A549 (cell line): Measurements from ENCODE around the gene TBL1X.

Experiments used
- BHLHE40 ChIP-seq: IDR thresholded peaks from 2 replicates; pipeline ENCODE4 v1.6.1; 2012; ENCODE audit warnings: low read depth, low read length, inconsistent platforms
- CBX2 ChIP-seq: fragments of 200-600 bp; sonication (generic); IDR thresholded peaks from 2 replicates; pipeline ENCODE4 v1.6.1; 2016; ENCODE audit warnings: low read depth, mild to moderate bottlenecking, borderline replicate concordance
- CEBPB ChIP-seq, 2 experiments: fragments of >200 bp in 1 of 2; sonication (Bioruptor Twin) in 1 of 2; formaldehyde crosslinking in 1 of 2; IDR thresholded peaks; 2 replicates each; pipeline ENCODE4 v1.6.1; 2012 to 2016
- CHD2 ChIP-seq: fragments of 150-350 bp; IDR thresholded peaks from 2 replicates; pipeline ENCODE4 v1.6.1; 2014; ENCODE audit warnings: low read length; ENCODE audit not compliant: partially characterized antibody
- CTCF ChIP-seq: fragments of >200 bp; sonication (Bioruptor Twin); formaldehyde crosslinking; IDR thresholded peaks from 3 replicates; pipeline ENCODE4 v1.5.1; 2016
- ELK1 ChIP-seq: fragments of 150-350 bp; IDR thresholded peaks from 2 replicates; pipeline ENCODE4 v1.6.1; 2014; ENCODE audit warnings: low read depth, mild to moderate bottlenecking, low read length
- JUN ChIP-seq, 2 experiments: fragments of >200 bp; sonication (Bioruptor Twin); formaldehyde crosslinking; IDR thresholded peaks; 2 replicates in 1 of 2; 3 replicates in 1 of 2; pipeline ENCODE4 v1.6.1; 2016 to 2017
- JUNB ChIP-seq: fragments of >200 bp; sonication (Bioruptor Twin); formaldehyde crosslinking; IDR thresholded peaks from 2 replicates; pipeline ENCODE4 v1.6.1; 2016
- MYC ChIP-seq: IDR thresholded peaks from 2 replicates; pipeline ENCODE4 v1.6.1; 2012; ENCODE audit warnings: mild to moderate bottlenecking, inconsistent platforms, low read length, improper control_type of control experiment, borderline replicate concordance
- POLR2A ChIP-seq: IDR thresholded peaks from 2 replicates; pipeline ENCODE4 v1.6.1; 2012; ENCODE audit warnings: mild to moderate bottlenecking, low read length
- RAD21 ChIP-seq, 2 experiments: fragments of >200 bp in 1 of 2; sonication (Bioruptor Twin) in 1 of 2; formaldehyde crosslinking in 1 of 2; IDR thresholded peaks in 1 of 2; conservative IDR thresholded peaks in 1 of 2; 2 replicates in 1 of 2; 3 replicates in 1 of 2; pipeline ENCODE4 v1.6.1; 2012 to 2018; ENCODE audit warnings: inconsistent platforms in 1 of 2
- SMC3 ChIP-seq: fragments of >200 bp; sonication (Bioruptor Twin); formaldehyde crosslinking; IDR thresholded peaks from 3 replicates; pipeline ENCODE4 v1.6.1; 2018; ENCODE audit warnings: inconsistent platforms
- ZSCAN20 ChIP-seq: fragments of 250-450 bp; sonication (Bioruptor Pico); IDR thresholded peaks from 2 replicates; pipeline ENCODE4 v1.8.0; 2022; ENCODE audit warnings: mild to moderate bottlenecking, moderate library complexity

- no peak for TF ChIP-seq RAD21 (conservative IDR thresholded peaks at IDR 0.05 in 1 of 2, IDR thresholded peaks at IDR 0.05 in 1 of 2)
- no peak for TF ChIP-seq POLR2A
- no peak for TF ChIP-seq CTCF
- no peak for TF ChIP-seq CEBPB (IDR thresholded peaks at IDR 0.05)
- no peak for TF ChIP-seq JUN (IDR thresholded peaks at IDR 0.05)
- TF ChIP-seq ELK1, result no peak
- no peak for TF ChIP-seq MYC
- no peak for TF ChIP-seq BHLHE40
- TF ChIP-seq CHD2, result no peak
- TF ChIP-seq SMC3, result no peak
- TF ChIP-seq ZSCAN20 (CRISPR knock-in tag), result no peak
- no peak for TF ChIP-seq JUNB
- no peak for TF ChIP-seq CBX2
These were observed 70.2 kb downstream of the TBL1X start for GRCh38 chrX:9535101-9535500.
